RWPE1 (cell line): ENCODE results near the gene YIPF6.

ENCODE experiments used
- CTCF ChIA-PET: fragments of 350-600 bp; sonication (Branson Sonifier 250); formaldehyde crosslinking; extraction: SDS; loops from one replicate; lab custom pipeline; 2021; lab: Yijun Ruan, JAX
- POLR2A ChIA-PET: fragments of 400-600 bp; formaldehyde crosslinking; extraction: SDS; loops from one replicate; lab custom pipeline; 2020; ENCODE audit warnings: antibody characterized with exemption; ENCODE audit not compliant: low non-redundant PET; lab: Yijun Ruan, JAX
- DNase-seq: peaks from one replicate; pipeline ENCODE4 v3.0.0; 2012; ENCODE audit warnings: low spot score
- H3K27ac ChIP-seq: fragments of 450-650 bp; 2 replicates; pipeline ENCODE4 v1.5.1; 2017
- CTCF ChIP-seq: fragments of 450-650 bp; conservative IDR thresholded peaks from 2 replicates; pipeline ENCODE4 v1.5.1; 2017; ENCODE audit warnings: low read depth, mild to moderate bottlenecking

The YIPF6 gene

GRCh38 chrX:68498508-68499379 lies at the start of gene YIPF6:
TSS of gene YIPF6 (plus strand) at chrX:68499051. CDS start at chrX:68499067, 16 bp downstream.
- peak; percentile 52 for DNase-seq
- peak within 1 kb of the TSS; percentile 85 for H3K27ac ChIP-seq
- no peak for TF ChIP-seq CTCF
- POLR2A ChIA-PET = no interaction called here
- CTCF ChIA-PET = no interaction called here

GRCh38 chrX:68451720-68452119 lies 47.1 kb upstream of the YIPF6 start:
- TF ChIP-seq CTCF = no peak
- DNase-seq = no peak
- POLR2A ChIA-PET = no interaction called here
- H3K27ac ChIP-seq = no peak overlapping the region
- CTCF ChIA-PET = no interaction called here

GRCh38 chrX:68454476-68455150 lies 44.2 kb upstream of the YIPF6 start:
- no peak for TF ChIP-seq CTCF
- CTCF ChIA-PET = no interaction called here
- POLR2A ChIA-PET = no interaction called here
- no peak for DNase-seq
- no peak overlapping the region for H3K27ac ChIP-seq

- POLR2A ChIA-PET = no interaction called here
- TF ChIP-seq CTCF = no peak
- CTCF ChIA-PET = no interaction called here
- H3K27ac ChIP-seq = no peak overlapping the region
- DNase-seq = no peak
These were observed 43.7 kb upstream of the YIPF6 start for GRCh38 chrX:68455151-68455510.

- POLR2A ChIA-PET = no interaction called here
These were observed 37.8 kb upstream of the YIPF6 start for GRCh38 chrX:68461093-68461492.

GRCh38 chrX:68461576-68461975 lies 37.3 kb upstream of the YIPF6 start:
- CTCF ChIA-PET = no interaction called here
- H3K27ac ChIP-seq = no peak overlapping the region
- POLR2A ChIA-PET = no interaction called here
- TF ChIP-seq CTCF = no peak
- no peak for DNase-seq

More at GRCh38 chrX:68461093-68461492, 37.8 kb upstream of the YIPF6 start:
- no peak for TF ChIP-seq CTCF
- DNase-seq = no peak
- CTCF ChIA-PET = no interaction called here
- H3K27ac ChIP-seq = no peak overlapping the region
